ENCODE results near the gene SMIM35.

SMIM35 gene

DNA sequence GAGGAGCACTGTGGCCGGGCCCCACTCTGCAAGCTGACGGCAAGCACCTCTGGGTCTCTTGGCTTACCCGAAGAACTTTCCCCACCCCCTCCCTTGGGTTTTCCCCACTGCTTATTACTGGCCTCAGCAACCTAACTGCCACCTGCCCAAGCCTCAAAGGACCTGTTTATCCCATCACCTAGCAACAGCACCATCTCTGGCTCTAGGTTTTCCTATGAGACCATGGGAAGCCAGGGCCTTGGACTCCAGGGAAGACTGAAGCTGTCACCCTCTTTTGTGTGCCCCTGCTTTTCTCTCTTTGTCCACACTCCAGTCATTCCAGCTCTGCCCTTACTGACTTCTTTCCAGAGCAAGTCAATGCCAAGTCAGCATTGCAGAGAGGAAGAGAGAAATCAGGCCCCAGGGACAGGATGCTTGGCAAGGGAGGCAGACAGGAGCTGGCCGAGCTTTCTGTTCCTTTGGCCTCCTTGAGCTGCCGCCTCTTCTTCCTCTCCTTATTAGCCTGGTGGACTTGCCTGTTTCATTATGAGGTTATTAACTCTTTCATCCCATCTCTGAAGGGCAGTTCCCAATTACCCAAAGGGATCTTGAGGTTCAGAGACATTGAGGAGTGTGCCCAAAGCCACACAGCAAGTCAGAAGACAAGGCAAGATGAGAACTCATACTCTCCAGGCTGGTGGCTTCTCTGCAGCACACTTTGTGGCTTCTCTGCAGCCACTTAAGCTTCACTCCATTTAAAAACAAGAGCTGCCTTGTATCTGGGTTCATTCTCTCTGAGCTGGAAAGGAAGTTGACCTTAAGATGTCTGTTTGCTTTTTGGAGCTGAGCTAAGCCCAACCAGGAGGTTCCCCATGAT is at the start of gene SMIM35:
SMIM35 (minus strand) TSS at position 51 of the 856 bp plus-strand sequence. CDS start 206 bp downstream, outside the sequence.
- DNase-seq = no peak

DNA sequence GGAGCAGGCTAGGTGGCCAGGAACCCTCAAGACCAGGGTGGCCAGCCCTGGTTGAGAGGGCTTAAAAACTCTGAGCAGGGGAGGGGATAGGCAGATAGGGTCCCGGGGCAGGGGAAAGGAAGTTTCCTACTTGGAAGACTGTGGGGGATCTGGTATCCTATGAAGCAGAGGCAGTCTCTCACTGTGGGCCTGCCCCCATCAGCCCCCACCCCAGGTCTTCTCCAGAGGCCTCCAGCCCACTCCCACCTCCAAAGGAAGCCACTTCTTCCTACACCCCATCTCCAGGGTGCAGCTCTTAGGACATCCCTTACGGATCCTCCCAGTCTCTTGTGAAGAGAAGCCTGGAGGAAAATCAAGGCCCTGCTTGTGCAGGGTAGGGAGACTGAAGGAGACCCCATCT is 49.6 kb upstream of the SMIM35 start:
- no peak for DNase-seq

DNA sequence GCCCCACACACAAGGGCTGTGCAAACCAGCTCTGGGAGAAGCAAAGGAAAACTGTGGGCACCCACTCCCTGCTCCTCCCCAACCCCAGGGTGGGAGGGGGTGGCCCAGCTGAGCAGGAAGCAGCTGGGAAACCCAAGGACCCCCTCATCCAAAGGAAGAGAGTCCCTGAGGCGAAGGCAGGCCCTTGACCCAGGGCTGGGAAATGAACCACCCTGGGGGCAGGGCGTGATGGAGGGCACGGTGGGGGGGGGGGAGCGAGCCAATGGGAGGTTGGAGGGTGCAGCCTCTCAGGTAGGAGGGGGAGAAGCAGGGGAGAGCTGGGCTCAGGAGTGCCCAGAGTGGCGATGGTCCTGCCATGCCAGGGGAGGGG is 49.0 kb upstream of the SMIM35 start:
- no peak for DNase-seq

DNA sequence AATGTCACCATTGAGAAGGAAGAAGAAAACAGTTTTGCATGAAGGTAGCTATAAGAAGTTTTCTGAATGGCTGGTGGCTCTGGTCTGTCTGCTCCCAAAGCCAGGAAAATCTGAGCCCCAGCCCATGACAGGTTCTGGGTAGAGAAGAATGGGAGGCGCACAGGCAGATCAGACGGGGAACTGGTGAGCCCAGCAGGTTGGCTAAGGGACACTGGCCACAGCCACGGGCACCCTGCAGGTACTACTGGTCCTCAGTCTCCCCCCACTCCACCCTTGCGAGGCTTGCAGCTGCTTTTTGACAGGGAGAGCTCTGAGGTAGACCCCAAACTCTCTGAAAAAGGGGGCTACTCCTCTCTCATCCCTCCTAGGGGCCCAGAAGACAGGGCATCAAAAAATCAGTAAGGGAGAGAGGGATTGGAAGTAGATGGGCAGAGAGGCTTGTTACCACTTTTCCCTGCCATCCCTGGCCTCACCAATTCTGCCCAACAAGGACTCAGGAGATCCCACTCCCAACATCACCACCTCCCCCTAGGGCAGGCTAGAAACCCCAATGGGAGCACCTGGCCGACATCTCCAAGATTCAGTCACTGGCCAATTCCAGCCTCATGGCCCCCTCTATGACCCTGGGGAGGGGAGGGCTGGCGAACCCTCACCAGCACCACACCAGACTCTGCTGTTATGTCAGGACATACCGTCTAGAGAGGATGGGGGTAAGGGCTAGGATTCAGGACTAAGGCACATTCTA is 48.5 kb upstream of the SMIM35 start:
- no peak for DNase-seq

DNA sequence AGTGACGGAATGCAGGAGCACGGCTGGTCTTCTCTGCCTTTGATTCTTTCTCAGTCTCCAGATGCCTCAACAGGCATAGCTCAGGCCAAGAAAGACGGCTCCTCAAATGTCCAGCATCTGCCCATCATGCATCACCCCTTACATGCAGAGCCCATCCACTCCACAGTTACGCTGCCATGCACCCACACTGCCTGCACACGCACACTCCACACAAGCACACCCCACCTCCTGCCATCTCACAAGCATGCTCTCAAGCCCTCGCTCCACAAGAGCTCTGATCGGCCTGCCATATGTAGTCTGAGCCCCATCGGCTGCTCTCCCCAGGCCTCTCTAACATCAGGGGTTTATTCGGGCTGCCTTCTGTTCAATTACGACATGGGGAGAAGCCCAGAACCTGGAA is 47.1 kb upstream of the SMIM35 start:
- no peak for DNase-seq

DNA sequence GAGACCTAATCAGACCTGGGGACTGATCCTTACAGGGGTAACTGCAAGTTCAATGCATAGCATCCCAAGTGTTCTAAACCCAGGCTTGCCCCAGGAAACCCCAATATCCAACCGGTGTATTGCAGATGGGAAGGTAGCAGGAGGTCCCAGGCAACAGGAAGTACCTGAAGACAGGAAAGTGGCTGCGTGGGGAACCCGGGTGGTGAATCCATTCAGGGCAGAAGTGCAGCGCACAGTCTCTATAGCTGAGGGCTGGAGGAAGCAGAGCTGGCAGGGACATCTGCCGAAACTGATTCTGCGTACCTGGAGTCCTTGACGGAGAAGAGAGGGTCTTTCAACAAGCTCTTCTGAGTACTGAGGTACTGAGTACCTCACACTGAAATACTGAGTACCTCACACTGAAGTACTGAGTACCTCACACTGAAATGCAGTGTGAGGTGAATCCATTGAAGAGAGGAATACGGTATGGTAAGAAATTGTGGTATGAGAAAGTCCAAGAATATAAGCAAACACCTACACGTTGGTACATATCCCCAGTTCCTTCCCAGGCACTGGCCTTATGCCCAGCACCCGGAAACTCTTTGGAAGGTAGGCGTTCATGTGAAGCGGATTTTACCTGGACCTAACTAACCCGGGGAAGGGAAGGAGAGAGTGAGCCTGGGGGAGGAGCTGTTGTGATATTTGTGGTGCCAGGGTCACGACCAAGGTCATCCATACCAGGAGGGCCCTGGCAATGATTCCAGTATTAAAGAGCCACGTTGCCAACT is 45.8 kb upstream of the SMIM35 start:
- peak; percentile 1 for DNase-seq

DNA sequence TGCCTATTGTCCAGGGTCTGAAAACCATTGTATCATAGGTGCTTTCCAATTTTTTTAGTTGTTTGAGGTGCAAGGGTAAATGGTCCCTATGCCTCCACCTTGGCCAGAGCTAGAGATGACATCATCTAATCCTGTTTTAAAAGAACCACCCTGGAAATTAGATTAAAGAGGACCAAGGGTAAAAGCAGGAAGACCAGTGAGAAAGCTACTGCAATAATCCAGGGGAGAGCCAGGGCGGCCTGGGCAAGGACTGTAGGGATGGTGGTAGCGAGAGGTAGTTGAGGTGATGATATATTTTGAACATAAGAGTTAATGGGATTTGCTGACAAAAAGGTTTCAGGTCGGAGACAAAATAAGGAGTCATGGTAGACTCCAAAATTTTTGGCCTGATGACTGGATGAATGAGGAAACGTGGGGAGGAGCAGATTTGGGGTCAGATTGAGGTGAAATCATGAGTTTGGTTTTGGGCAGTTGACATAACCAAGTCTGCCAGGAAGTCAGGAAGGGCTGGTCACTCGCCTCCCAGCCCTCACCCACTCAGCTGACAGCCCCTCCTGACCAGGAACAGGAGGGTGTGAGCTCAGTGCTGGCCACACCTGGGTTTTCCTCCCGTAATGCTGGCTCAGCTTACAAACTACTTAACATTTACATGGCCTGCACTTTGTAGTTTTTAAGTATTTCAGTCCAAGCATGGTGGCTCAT is 42.9 kb upstream of the SMIM35 start:
- DNase-seq = no peak

DNA sequence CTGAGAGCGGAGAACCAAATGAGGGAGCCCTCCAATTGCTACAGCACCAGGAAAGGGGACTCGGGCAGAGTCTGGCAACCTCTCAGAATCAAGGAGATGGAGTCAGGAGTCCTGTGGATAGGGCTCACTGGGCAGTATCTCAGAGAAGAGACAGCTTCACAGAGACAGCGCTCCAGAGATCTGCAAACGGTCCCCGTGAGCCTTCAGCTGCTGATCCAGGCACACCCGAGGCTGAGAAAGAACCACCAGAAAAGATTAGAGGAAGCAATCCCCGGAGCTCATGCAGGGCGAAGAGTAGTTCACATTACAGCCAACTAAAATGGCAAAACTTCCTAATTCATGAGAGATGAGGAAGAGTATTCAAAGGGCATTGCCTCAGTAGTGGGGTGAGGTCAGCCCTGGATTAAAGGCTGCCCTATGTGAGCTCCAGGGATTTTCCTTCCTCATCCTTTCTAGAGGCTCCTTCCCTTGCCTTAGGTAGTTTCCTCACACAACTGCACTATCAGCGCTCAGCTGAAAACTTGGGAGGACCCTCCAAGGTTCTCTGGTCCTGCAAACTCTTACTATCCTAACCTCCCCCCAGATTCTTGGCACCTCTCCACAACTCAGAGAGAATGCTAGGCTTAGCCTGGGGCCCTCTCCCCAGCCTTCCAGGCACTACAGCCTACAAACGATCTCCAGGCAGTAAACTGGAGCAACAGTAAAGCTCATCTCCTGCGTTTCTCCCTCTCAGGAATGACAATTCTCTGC is 42.1 kb upstream of the SMIM35 start:
- no peak for DNase-seq

DNA sequence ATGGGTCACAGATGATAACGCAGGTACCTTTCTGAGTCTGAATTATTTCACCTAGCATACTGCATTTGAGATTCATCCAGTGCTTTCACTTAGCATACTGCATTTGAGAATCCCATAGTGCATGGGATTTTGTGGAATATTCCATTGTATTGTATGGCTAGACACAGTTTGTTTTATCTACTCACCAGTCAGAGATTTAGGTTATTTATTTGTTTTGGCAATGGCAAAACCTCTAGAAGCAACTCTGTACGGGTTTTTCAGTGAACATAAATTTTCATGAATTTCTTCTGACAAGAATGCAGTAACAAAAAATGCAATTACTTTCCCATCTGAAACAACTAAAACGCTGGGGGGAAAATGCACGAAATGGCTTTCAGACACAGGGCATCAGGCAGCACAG is 41.5 kb upstream of the SMIM35 start:
- DNase-seq = no peak

DNA sequence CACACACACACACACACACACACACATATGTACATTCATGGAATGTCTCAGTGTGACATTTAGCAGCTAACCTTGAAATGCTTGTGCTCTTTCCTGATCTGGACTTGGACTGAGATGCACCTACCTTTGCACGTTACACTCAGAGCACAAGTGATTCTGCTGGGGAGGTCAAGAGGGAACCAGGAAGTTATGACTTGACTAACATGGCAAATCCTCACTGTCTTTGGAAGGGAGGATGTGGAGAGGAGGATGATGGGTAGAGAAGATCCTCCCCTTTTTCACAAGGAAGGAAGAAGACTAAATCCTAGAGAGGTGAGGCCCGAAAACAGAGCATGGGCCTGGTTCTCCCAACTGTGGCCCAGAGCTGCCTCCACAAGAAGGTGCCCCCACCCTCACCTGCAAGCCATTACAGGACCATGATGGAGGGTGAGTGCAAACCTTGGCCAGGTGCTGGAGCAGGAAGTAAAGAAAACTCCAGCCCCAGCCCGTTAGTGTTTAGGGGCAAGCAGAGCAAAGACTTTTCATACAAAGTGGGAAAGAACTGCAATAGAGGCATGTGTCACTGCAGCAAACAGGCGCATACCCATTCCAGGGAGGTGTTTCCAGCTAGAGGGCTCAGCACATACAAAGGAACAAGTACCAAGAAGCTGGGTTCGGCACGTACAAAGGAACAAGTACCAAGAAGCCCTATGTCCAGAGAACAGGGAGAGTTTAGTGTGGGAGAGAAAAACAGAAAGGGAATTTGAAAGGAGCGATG is 39.5 kb upstream of the SMIM35 start:
- DNase-seq = no peak

DNA sequence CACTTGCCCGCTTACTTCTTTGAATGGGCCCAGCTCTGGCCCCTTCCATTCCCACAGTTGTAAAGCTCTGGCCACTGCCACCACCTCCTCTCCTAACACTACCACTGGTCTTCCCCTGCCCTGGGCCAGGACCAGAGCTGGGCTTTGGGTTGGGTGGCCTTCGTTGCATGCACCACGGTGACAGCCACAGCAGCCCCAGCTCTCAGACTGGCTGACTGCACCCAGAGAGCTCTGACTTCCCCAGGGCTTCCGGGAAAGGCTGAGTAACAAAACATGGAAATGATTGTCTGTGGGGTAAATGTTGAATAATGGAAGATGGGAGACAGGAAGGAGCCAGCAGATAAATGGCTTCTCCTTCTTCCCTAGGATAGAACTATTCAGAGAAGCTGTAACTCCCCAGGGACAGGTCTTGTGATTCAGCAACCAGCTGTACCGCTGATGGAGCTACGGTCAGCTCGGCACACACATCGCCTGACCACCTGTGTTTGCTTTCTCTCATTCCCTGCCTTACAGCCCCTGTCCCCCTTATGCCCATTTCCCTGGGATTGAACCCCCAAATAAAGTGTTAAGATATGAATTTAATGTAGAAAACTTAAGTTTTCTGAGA is 38.3 kb upstream of the SMIM35 start:
- no peak for DNase-seq

DNA sequence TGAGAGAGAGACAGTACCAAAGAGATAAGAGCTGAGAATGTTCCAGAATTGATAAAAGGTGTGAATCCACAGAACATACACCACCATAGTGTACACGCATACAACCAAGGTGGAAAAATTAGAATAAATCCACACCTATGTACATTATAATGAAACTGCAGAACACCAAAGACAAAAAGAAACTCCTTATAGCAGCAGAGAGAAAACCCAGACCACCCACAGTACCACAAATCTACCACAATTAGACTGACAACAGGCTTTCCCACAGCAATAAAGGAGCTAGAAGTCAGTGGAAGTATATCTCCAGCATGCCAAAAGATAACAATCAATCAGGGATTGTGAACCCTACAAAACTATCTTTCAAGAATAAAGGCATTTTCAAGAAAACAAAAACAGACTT is 34.0 kb upstream of the SMIM35 start:
- DNase-seq = no peak

DNA sequence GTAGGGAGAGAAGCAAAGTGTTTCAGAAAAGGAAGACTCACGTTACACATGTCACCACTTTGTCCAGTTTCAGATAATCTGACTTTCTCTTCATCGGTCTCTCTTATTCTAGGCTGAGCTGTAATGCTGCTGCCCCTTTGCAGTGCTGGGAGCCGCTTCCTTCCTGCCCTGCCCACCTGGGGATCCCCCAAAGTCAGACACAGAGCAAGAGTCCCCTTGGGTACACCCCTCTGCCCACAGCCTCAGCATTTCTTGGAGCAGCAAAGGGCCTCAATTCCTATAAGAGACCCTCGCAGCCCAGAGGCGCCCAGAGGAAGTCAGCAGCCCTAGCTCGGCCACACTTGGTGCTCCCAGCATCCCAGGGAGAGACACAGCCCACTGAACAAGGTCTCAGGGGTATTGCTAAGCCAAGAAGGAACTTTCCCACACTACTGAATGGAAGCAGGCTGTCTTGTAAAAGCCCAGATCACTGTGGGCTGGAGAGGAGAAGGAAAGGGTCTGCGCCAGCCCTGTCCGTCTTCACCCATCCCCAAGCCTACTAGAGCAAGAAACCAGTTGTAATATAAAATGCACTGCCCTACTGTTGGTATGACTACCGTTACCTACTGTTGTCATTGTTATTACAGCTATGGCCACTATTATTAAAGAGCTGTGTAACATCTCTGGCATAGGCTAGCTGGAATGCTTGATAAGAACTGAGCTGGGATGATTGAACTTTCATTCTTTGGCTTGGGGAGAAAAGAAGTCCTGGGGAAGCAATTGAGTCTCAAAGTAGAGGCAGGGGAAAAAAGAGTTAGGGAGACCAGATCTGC is 31.2 kb upstream of the SMIM35 start:
- DNase-seq = no peak

DNA sequence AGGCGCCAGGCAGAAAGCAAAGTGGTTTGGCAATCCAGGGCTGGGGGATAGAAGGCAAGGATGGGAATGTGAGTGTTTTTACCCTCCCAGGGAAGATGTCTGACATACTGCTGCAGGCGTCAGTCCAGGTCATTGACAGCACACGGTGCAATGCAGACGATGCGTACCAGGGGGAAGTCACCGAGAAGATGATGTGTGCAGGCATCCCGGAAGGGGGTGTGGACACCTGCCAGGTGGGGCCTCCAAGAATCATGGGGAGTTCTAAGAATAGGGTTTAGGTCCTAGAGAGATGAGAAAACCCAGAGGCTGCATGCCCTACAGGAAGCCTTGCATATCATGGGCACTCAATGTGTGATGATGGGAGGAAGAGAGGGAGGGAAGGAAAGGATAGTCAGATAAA is 28.3 kb upstream of the SMIM35 start:
- DNase-seq = no peak

DNA sequence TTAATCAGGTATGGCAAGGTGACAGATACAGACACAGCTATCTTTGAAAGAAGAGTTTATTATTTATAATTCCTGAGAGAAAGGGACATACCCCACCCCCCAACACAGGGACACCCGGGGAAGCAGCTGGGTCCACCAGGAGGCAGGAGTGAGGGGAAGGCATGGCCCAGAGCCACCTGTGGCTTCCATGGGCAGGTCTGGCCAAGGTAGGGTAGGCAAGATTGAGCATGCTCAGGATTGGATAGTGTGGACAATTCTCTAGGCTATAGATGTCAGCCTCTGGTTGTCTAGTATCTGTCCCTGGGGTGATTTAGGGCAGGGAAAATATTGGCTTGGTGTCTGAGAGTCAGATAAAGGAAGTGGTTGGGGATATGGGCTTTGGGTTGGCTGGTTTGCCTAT is 27.5 kb upstream of the SMIM35 start:
- DNase-seq = no peak

DNA sequence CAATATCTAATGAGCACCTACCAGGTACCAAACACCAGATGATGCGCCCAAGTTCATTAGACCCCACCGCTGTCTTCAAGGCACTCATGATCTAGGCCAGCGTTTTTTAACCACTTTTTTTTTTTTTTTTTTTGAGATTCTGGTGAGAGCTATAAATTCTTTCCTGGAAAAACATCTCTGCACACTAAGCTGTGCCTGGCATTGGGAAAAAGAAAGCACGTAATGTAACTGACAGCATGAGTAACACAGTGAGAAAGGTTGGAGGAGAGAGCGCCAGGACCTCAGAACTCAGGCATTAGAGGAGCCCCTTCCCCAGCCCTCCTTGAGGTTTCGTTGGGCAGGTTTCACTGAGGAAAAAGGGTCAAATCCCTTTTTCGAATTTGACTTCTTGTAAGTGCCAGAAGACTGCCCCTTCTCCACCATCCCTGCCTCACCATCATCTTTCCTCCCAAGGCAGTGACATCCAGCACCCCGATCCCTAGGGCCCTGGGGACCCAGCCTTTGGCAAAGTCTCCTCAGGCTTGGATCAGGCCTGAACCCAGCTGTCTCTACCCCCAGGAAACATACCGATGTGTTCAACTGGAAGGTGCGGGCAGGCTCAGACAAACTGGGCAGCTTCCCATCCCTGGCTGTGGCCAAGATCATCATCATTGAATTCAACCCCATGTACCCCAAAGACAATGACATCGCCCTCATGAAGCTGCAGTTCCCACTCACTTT is 26.1 kb upstream of the SMIM35 start:
- DNase-seq = no peak

DNA sequence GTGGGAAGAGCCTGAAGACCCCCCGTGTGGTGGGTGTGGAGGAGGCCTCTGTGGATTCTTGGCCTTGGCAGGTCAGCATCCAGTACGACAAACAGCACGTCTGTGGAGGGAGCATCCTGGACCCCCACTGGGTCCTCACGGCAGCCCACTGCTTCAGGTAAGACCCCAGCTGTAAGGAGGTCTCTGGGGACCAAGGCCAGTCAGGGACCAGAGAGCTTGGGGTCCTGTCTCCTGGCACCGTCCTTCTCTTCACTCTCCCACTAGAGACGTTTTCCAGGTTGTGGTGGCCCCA is 24.9 kb upstream of the SMIM35 start:
- no peak for DNase-seq

DNA sequence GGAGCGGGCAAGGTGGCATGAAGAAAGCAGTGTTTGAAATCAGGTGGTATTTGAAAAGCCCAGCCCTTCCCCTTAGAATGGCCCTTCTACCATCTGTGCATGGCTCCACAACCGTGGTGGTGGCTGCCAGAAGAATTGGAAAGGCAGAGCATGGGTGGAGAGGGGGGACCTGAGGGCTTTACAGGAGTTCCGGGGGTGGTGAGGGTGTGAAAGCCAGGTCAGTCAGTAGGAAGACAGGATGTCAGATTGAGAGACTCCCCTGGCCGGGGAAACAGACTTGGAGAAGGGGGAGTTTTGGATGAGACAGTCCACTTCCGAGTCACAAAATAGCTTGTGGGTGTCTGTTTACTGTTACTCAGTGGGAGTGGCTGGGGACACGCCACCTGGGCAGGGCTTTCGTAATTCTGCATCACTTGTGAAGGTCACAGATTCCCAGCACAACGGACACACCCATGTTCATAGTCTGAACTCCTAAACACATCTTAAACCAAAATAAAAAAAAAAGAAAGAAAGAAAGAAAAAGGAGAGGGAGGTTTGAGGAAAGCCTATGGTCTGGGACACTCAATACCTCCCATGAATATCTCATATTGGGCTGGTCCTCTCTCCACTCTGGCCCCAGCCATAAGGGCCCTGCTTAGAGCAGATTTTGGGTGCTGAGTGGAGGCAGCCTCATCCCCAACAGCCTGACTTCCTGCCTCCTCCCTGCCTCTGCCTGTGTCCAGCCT is 24.4 kb upstream of the SMIM35 start:
- no peak for DNase-seq

DNA sequence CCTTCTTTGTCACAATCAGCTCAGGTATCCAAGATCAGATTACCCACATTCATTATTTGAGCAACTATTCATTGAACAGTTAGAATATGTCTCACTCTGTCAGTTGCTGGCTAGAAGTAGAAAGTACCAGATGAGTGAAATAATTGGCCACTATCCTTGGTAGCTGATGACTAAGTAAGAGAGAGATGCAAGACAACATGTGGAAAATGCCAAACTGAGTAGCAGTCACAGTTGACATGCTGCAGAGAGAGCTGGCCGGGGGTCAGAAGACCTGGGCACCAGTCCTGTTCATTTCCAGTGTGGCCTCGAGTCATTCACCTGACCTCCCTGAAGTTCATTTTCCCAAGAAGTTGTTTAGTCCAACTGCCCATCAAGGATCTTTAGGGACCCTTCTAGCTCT is 22.5 kb upstream of the SMIM35 start:
- no peak for DNase-seq
